Muscle layer of colon (tissue), 2 donors: ENCODE measurements around the gene UNC13D.
"Not testable (repeated sequence)": the region's sequence is repeated elsewhere in the genome, so short reads cannot be mapped to it uniquely, and the experiment has no call there.

Source experiments
- H3K27ac ChIP-seq: one replicate; pipeline ENCODE4 v1.7.0; 2013; ENCODE audit warnings: low read depth, mild to moderate bottlenecking, low read length, moderate library complexity
- H3K27me3 ChIP-seq, 2 donors: one replicate each; pipeline ENCODE4 v1.7.0; 2013; ENCODE audit warnings: low read length in 2 of 2, mild to moderate bottlenecking in 2 of 2; ENCODE audit not compliant: insufficient read depth in 2 of 2, control insufficient read depth in 1 of 2
- H3K36me3 ChIP-seq: one replicate; pipeline ENCODE4 v1.7.0; 2013; ENCODE audit warnings: mild to moderate bottlenecking, low read length; ENCODE audit not compliant: insufficient read depth
- H3K4me1 ChIP-seq: one replicate; pipeline ENCODE4 v1.7.0; 2013; ENCODE audit warnings: mild to moderate bottlenecking, low read length; ENCODE audit not compliant: insufficient read depth
- H3K4me3 ChIP-seq, 2 donors: one replicate each; pipeline ENCODE4 v1.7.0; 2013; ENCODE audit warnings: low read length in 2 of 2, low read depth in 1 of 2, mild to moderate bottlenecking in 1 of 2, moderate library complexity in 1 of 2
- H3K9ac ChIP-seq: one replicate; pipeline ENCODE4 v1.7.0; 2013; ENCODE audit warnings: low read length
- H3K9me3 ChIP-seq: one replicate; pipeline ENCODE4 v1.7.0; 2013; ENCODE audit warnings: mild to moderate bottlenecking, low read length
- donor health status: abdominal sarcoma.
- donor health status: Adenocarcinoma of cecum.

The UNC13D gene

GRCh38 chr17:75843577-75844529, at the start of gene UNC13D:
UNC13D (minus strand) TSS chr17:75844404; CDS start chr17:75844337, 67 bp downstream.
- H3K36me3 ChIP-seq = peaks cover 33% of the 10 kb centered on the region
- no peaks in the 10 kb centered on the region for H3K27me3 ChIP-seq
- H3K9me3 ChIP-seq = no peaks in the 10 kb centered on the region
- H3K4me1 ChIP-seq = peaks cover 25% of the 10 kb centered on the region
- H3K4me3 ChIP-seq = no peak within 1 kb of the TSS
- no peak within 1 kb of the TSS for H3K9ac ChIP-seq
- peak within 1 kb of the TSS; percentile 43 for H3K27ac ChIP-seq

- H3K9me3 ChIP-seq = no peaks in the 10 kb centered on the region
- peaks cover 30% of the 10 kb centered on the region for H3K36me3 ChIP-seq
- H3K4me1 ChIP-seq = peaks cover 31% of the 10 kb centered on the region
- H3K27me3 ChIP-seq = no peaks in the 10 kb centered on the region
- no peak overlapping the region for H3K4me3 ChIP-seq
- H3K9ac ChIP-seq = no peak overlapping the region
- H3K27ac ChIP-seq = no peak overlapping the region
Observed at GRCh38 chr17:75893305-75894048, 49.3 kb upstream of the UNC13D start.

- H3K27ac ChIP-seq = no peak overlapping the region
- H3K9ac ChIP-seq = no peak overlapping the region
- no peaks in the 10 kb centered on the region for H3K27me3 ChIP-seq
- no peak overlapping the region for H3K4me3 ChIP-seq
- peaks cover 26% of the 10 kb centered on the region for H3K36me3 ChIP-seq
- H3K4me1 ChIP-seq = peaks cover 31% of the 10 kb centered on the region
- H3K9me3 ChIP-seq = no peaks in the 10 kb centered on the region
Observed at GRCh38 chr17:75892556-75893224, 48.5 kb upstream of the UNC13D start.

GRCh38 chr17:75891605-75892555, 47.7 kb upstream of the UNC13D start:
- Histone ChIP-seq H3K9me3 (no peaks in the 10 kb centered on the region), H3K4me1 (peaks cover 24% of the 10 kb centered on the region), H3K36me3 (peaks cover 26% of the 10 kb centered on the region), H3K27ac (no peak overlapping the region), H3K9ac (no peak overlapping the region), H3K27me3 (no peaks in the 10 kb centered on the region), H3K4me3 (no peak overlapping the region)

- H3K9me3 ChIP-seq = no peaks in the 10 kb centered on the region
- H3K27me3 ChIP-seq = no peaks in the 10 kb centered on the region
- no peak overlapping the region for H3K4me3 ChIP-seq
- H3K4me1 ChIP-seq = peaks cover 24% of the 10 kb centered on the region
- no peak overlapping the region for H3K27ac ChIP-seq
- H3K36me3 ChIP-seq = peaks cover 26% of the 10 kb centered on the region
- no peak overlapping the region for H3K9ac ChIP-seq
Observed at GRCh38 chr17:75891022-75891604, 46.9 kb upstream of the UNC13D start.

GRCh38 chr17:75889454-75889853, 45.2 kb upstream of the UNC13D start:
- Histone ChIP-seq H3K9me3 (no peaks in the 10 kb centered on the region), H3K27me3 (no peaks in the 10 kb centered on the region), H3K36me3 (peaks cover 26% of the 10 kb centered on the region), H3K4me1 (peaks cover 9% of the 10 kb centered on the region), H3K27ac (no peak overlapping the region), H3K4me3 (no peak overlapping the region), H3K9ac (no peak overlapping the region)

GRCh38 chr17:75888484-75888883, 44.3 kb upstream of the UNC13D start:
- Histone ChIP-seq H3K9ac (no peak overlapping the region), H3K4me1 (no peaks in the 10 kb centered on the region), H3K4me3 (no peak overlapping the region), H3K9me3 (no peaks in the 10 kb centered on the region), H3K27ac (no peak overlapping the region), H3K27me3 (no peaks in the 10 kb centered on the region), H3K36me3 (peaks cover 26% of the 10 kb centered on the region)

- not testable (repeated sequence) for H3K27ac ChIP-seq, H3K36me3 ChIP-seq, H3K4me1 ChIP-seq, H3K27me3 ChIP-seq, H3K9me3 ChIP-seq, H3K4me3 ChIP-seq, H3K9ac ChIP-seq
Observed at GRCh38 chr17:75885860-75886259, 41.7 kb upstream of the UNC13D start.

- peaks cover 7% of the 10 kb centered on the region for H3K36me3 ChIP-seq
- no peak overlapping the region for H3K9ac ChIP-seq
- no peaks in the 10 kb centered on the region for H3K4me1 ChIP-seq
- no peaks in the 10 kb centered on the region for H3K27me3 ChIP-seq
- no peaks in the 10 kb centered on the region for H3K9me3 ChIP-seq
- no peak overlapping the region for H3K27ac ChIP-seq
- H3K4me3 ChIP-seq = no peak overlapping the region
Observed at GRCh38 chr17:75885431-75885830, 41.2 kb upstream of the UNC13D start.

GRCh38 chr17:75881678-75882454, 37.7 kb upstream of the UNC13D start:
- no peak overlapping the region for H3K4me3 ChIP-seq
- H3K4me1 ChIP-seq = peaks cover 4% of the 10 kb centered on the region
- H3K9ac ChIP-seq = no peak overlapping the region
- H3K36me3 ChIP-seq = no peaks in the 10 kb centered on the region
- H3K27me3 ChIP-seq = no peaks in the 10 kb centered on the region
- no peak overlapping the region for H3K27ac ChIP-seq
- no peaks in the 10 kb centered on the region for H3K9me3 ChIP-seq
